IMR-90 (cell line): Measurements from ENCODE around the gene ZNF700. TPM values are rescaled to one million over a fixed set of nuclear protein-coding genes. Genes with fewer than 3 reads are reported as not detected.

ENCODE experiments used
- ATAC-seq: fragments of 200-7000 bp; cut with Tn5 transposase; 2 replicates; pipeline ENCODE4 v1.9.1; 2020; ENCODE audit warnings: low read depth, mild to moderate bottlenecking, moderate library complexity
- BruUV-seq: library from RNA; stranded (reverse); fragments of 400-500 nt; replicated peaks from 2 replicates; lab custom pipeline; 2021; lab: Mats Ljungman, UMichigan
- CTCF ChIA-PET: fragments of 300-600 bp; formaldehyde crosslinking; extraction: SDS; loops from one replicate; lab custom pipeline; 2021; ENCODE audit warnings: antibody characterized with exemption; lab: Yijun Ruan, JAX
- POLR2A ChIA-PET: fragments of 300-600 bp; sonication (Branson Sonifier 250); formaldehyde crosslinking; loops from one replicate; lab custom pipeline; 2022; ENCODE audit warnings: antibody characterized with exemption; ENCODE audit not compliant: unreplicated experiment; lab: Charles Lee
- DNase-seq: peaks from one replicate; pipeline ENCODE4 v3.0.0; 2013
- H2AFZ ChIP-seq: replicated peaks from 2 replicates; pipeline ENCODE3; 2013; ENCODE audit warnings: low read length, mild to moderate bottlenecking; ENCODE audit not compliant: poor library complexity
- H2AK5ac ChIP-seq: 2 replicates; pipeline ENCODE4 v1.6.1; 2013; ENCODE audit warnings: low read depth, low read length, inconsistent platforms
- H2AK9ac ChIP-seq: replicated peaks from 2 replicates; pipeline ENCODE3; 2013; ENCODE audit warnings: mild to moderate bottlenecking, low read depth, low read length, moderate library complexity; ENCODE audit not compliant: poor library complexity
- H2BK120ac ChIP-seq: 2 replicates; pipeline ENCODE4 v1.6.1; 2013; ENCODE audit warnings: low read depth, low read length, inconsistent platforms
- H2BK15ac ChIP-seq: 3 replicates; pipeline ENCODE4 v1.6.1; 2013; ENCODE audit warnings: low read depth, low read length, inconsistent platforms
- H2BK20ac ChIP-seq: 2 replicates; pipeline ENCODE4 v1.6.1; 2013; ENCODE audit warnings: low read depth, mild to moderate bottlenecking, inconsistent platforms, low read length, moderate library complexity
- H2BK5ac ChIP-seq: 2 replicates; pipeline ENCODE4 v1.6.1; 2013; ENCODE audit warnings: mild to moderate bottlenecking, low read depth, low read length, inconsistent platforms; ENCODE audit not compliant: poor library complexity, severe bottlenecking
- H3K14ac ChIP-seq: replicated peaks from 2 replicates; pipeline ENCODE4 v1.6.1; 2013; ENCODE audit warnings: low read depth, low read length, inconsistent platforms
- H3K18ac ChIP-seq: 2 replicates; pipeline ENCODE4 v1.6.1; 2013; ENCODE audit warnings: low read depth, low read length, control low read depth
- H3K23ac ChIP-seq: 2 replicates; pipeline ENCODE4 v1.6.1; 2013; ENCODE audit warnings: low read depth, low read length, inconsistent platforms
- H3K27ac ChIP-seq: 2 replicates; pipeline ENCODE4 v1.5.1; 2013; ENCODE audit warnings: mild to moderate bottlenecking, control low read depth, low read length; ENCODE audit not compliant: insufficient read depth
- H3K27me3 ChIP-seq: 2 replicates; pipeline ENCODE4 v1.6.1; 2013; ENCODE audit warnings: low read length; ENCODE audit not compliant: control insufficient read depth, insufficient read depth
- H3K36me3 ChIP-seq: 2 replicates; pipeline ENCODE4 v1.6.1; 2013; ENCODE audit warnings: low read length, mixed read lengths; ENCODE audit not compliant: control insufficient read depth, insufficient read depth
- H3K4ac ChIP-seq: 2 replicates; pipeline ENCODE4 v1.6.1; 2013; ENCODE audit warnings: low read depth, low read length, inconsistent platforms
- H3K4me1 ChIP-seq: 2 replicates; pipeline ENCODE4 v1.6.1; 2013; ENCODE audit warnings: low read length, mixed read lengths; ENCODE audit not compliant: control insufficient read depth, insufficient read depth
- H3K4me2 ChIP-seq: 2 replicates; pipeline ENCODE4 v1.6.1; 2013; ENCODE audit warnings: low read depth, mild to moderate bottlenecking, control low read depth, low read length, moderate library complexity
- H3K4me3 ChIP-seq: 2 replicates; pipeline ENCODE4 v1.5.1; 2013; ENCODE audit warnings: low read depth, mild to moderate bottlenecking, control low read depth, low read length, moderate library complexity; ENCODE audit not compliant: insufficient read depth
- H3K56ac ChIP-seq: 2 replicates; pipeline ENCODE4 v1.6.1; 2013; ENCODE audit warnings: low read length, inconsistent platforms; ENCODE audit not compliant: insufficient read depth; ENCODE audit errors: extremely low read depth
- H3K79me1 ChIP-seq, 2 experiments: 2 replicates each; pipeline ENCODE4 v1.6.1; 2013; ENCODE audit warnings: low read length in 2 of 2, inconsistent platforms in 1 of 2, low read depth in 1 of 2
- H3K9ac ChIP-seq: 2 replicates; pipeline ENCODE4 v1.6.1; 2013; ENCODE audit warnings: low read depth, low read length, control low read depth
- H3K9me1 ChIP-seq: 2 replicates; pipeline ENCODE4 v1.6.1; 2013; ENCODE audit warnings: low read length, inconsistent platforms; ENCODE audit not compliant: insufficient read depth
- H3K9me3 ChIP-seq: 2 replicates; pipeline ENCODE4 v1.6.1; 2013; ENCODE audit warnings: low read length; ENCODE audit not compliant: control insufficient read depth, insufficient read depth
- H4K20me1 ChIP-seq: 2 replicates; pipeline ENCODE4 v1.6.1; 2013; ENCODE audit warnings: low read length, inconsistent platforms; ENCODE audit not compliant: insufficient read depth
- H4K5ac ChIP-seq: 2 replicates; pipeline ENCODE4 v1.6.1; 2013; ENCODE audit warnings: mild to moderate bottlenecking, low read depth, low read length, control low read depth
- H4K8ac ChIP-seq, 2 experiments: 2 replicates each; pipeline ENCODE4 v1.6.1; 2013; ENCODE audit warnings: low read depth in 2 of 2, low read length in 2 of 2, control low read depth in 1 of 2, inconsistent platforms in 1 of 2
- H4K91ac ChIP-seq: 2 replicates; pipeline ENCODE4 v1.6.1; 2013; ENCODE audit warnings: low read depth, low read length, inconsistent platforms; ENCODE audit not compliant: insufficient read depth
- BHLHE40 ChIP-seq: fragments of 150-350 bp; IDR thresholded peaks from 2 replicates; pipeline ENCODE4 v1.6.1; 2016; ENCODE audit warnings: mild to moderate bottlenecking, low read depth, low read length
- CEBPB ChIP-seq: IDR thresholded peaks from 2 replicates; pipeline ENCODE4 v1.6.1; 2012; ENCODE audit warnings: low read depth, low read length, improper control_type of control experiment
- CHD1 ChIP-seq: IDR thresholded peaks from 2 replicates; pipeline ENCODE4 v1.6.1; 2012; ENCODE audit warnings: low read depth, low read length, improper control_type of control experiment
- CTCF ChIP-seq: conservative IDR thresholded peaks from 2 replicates; pipeline ENCODE4 v1.5.1; 2012; ENCODE audit warnings: mild to moderate bottlenecking, low read depth, low read length, improper control_type of control experiment
- FOS ChIP-seq: fragments of 150-350 bp; IDR thresholded peaks from 2 replicates; pipeline ENCODE4 v1.6.1; 2016; ENCODE audit warnings: low read depth, low read length
- MAFK ChIP-seq: IDR thresholded peaks from 2 replicates; pipeline ENCODE4 v1.6.1; 2012; ENCODE audit warnings: low read depth, low read length, improper control_type of control experiment
- MAZ ChIP-seq: IDR thresholded peaks from 2 replicates; pipeline ENCODE4 v1.6.1; 2012; ENCODE audit warnings: low read depth, mild to moderate bottlenecking, low read length, improper control_type of control experiment, moderate library complexity, borderline replicate concordance
- MXI1 ChIP-seq: IDR thresholded peaks from 2 replicates; pipeline ENCODE4 v1.6.1; 2012; ENCODE audit warnings: low read depth, mild to moderate bottlenecking, low read length, moderate library complexity, borderline replicate concordance
- NFE2L2 ChIP-seq: fragments of 150-350 bp; IDR thresholded peaks from 2 replicates; pipeline ENCODE4 v1.6.1; 2016; ENCODE audit warnings: low read depth, mild to moderate bottlenecking, low read length
- POLR2A ChIP-seq: IDR thresholded peaks from 2 replicates; pipeline ENCODE4 v1.6.1; 2012; ENCODE audit warnings: mild to moderate bottlenecking, low read depth, low read length
- RAD21 ChIP-seq: IDR thresholded peaks from 2 replicates; pipeline ENCODE4 v1.6.1; 2012; ENCODE audit warnings: low read length, improper control_type of control experiment
- RCOR1 ChIP-seq: IDR thresholded peaks from 2 replicates; pipeline ENCODE4 v1.6.1; 2012; ENCODE audit warnings: mild to moderate bottlenecking, low read length, improper control_type of control experiment; ENCODE audit not compliant: insufficient replicate concordance
- RFX5 ChIP-seq: IDR thresholded peaks from 2 replicates; pipeline ENCODE4 v1.8.0; 2012; ENCODE audit warnings: low read depth, mild to moderate bottlenecking, low read length, moderate library complexity
- SMC3 ChIP-seq: fragments of 150-350 bp; IDR thresholded peaks from 2 replicates; pipeline ENCODE4 v1.6.1; 2016; ENCODE audit warnings: low read depth, mild to moderate bottlenecking, antibody characterized with exemption, low read length, moderate library complexity
- USF2 ChIP-seq: fragments of 150-350 bp; IDR thresholded peaks from 2 replicates; pipeline ENCODE4 v1.6.1; 2017; ENCODE audit warnings: mild to moderate bottlenecking, antibody characterized with exemption, low read length, low read depth
- WGBS, 2 experiments: methylation state at CpG; one replicate each; pipeline versions ENCODE4 v1.1.5 to v1.1.7; 2013; ENCODE audit warnings: missing lambda C conversion rate in 2 of 2; ENCODE audit not compliant: insufficient read length in 1 of 2; ENCODE audit errors: extremely low coverage in 2 of 2; 5-methylcytosine and 5-hydroxymethylcytosine counted together
- dilution Hi-C: fragments of 300-500 bp; cut with HindIII; formaldehyde crosslinking; loops from one replicate; pipeline ENCODE4 v1.14.3; 2018; ENCODE audit warnings: low sequenced_read_pairs; ENCODE audit not compliant: unreplicated experiment
- in situ Hi-C: fragments of 300-500 bp; cut with MboI; formaldehyde crosslinking; loops from 3 replicates; pipeline ENCODE4 v1.14.3; 2019; ENCODE audit warnings: low sequenced_read_pairs, inconsistent platforms, mixed read lengths
- intact Hi-C: fragments of 100-400 bp; cut with micrococcal nuclease; formaldehyde crosslinking; loops from 2 replicates; pipeline ENCODE4 v1.10.0; 2022
- polyA plus RNA-seq, 3 experiments: library from polyadenylated mRNA; depleted of rRNA; stranded (reverse); fragments of >200 nt; gene quantifications; 2 replicates each; pipeline ENCODE4 v1.2.3, GENCODE V29; 2012; ENCODE audit warnings: low replicate concordance in 1 of 3
- total RNA-seq: library from RNA; depleted of rRNA; stranded (reverse); fragments of >200 nt; gene quantifications from 2 replicates; pipeline ENCODE4 v1.2.3, GENCODE V29; 2012
- TF ChIP-seq, protein P1 (sequence below): fragments of 150-350 bp; IDR thresholded peaks from 2 replicates; pipeline ENCODE4 v1.6.1; 2016; ENCODE audit warnings: low read depth, mild to moderate bottlenecking, low read length, moderate library complexity, borderline replicate concordance

ZNF700 gene
- total and polyA plus RNA-seq, 2 of the 4 experiments (the other 2 are of a cell fraction), result 5.3 to 10.2 TPM

- H3K79me1 ChIP-seq, result peaks cover 0 to 14% of the 10 kb centered on the region in 2 experiments; a peak in 1 of 4 replicates
- no TSS peak for BruUV-seq
- WGBS, 2 experiments, result no CpG with 5 or more reads among the region's 6 CpGs
- no peak overlapping the region for H2BK120ac ChIP-seq
- DNase-seq (peak; percentile 5), ATAC-seq (no peak)
- no peak overlapping the region for H3K23ac ChIP-seq
- in situ Hi-C loops, result no loop called here
- no peak for TF ChIP-seq RCOR1
- TF ChIP-seq CEBPB, result no peak
- TF ChIP-seq USF2, result no peak
- no peak for TF ChIP-seq RAD21
- TF ChIP-seq CTCF, result no peak
- TF ChIP-seq, protein P1, sequence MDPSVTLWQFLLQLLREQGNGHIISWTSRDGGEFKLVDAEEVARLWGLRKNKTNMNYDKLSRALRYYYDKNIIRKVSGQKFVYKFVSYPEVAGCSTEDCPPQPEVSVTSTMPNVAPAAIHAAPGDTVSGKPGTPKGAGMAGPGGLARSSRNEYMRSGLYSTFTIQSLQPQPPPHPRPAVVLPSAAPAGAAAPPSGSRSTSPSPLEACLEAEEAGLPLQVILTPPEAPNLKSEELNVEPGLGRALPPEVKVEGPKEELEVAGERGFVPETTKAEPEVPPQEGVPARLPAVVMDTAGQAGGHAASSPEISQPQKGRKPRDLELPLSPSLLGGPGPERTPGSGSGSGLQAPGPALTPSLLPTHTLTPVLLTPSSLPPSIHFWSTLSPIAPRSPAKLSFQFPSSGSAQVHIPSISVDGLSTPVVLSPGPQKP, result no peak
- TF ChIP-seq MXI1, result no peak
- TF ChIP-seq POLR2A, result no peak
- TF ChIP-seq MAZ, result no peak
- TF ChIP-seq RFX5, result no peak
- TF ChIP-seq SMC3, result no peak
- TF ChIP-seq NFE2L2, result no peak
- TF ChIP-seq CHD1, result no peak
- no peak for TF ChIP-seq FOS
- TF ChIP-seq MAFK, result no peak
- no peak for TF ChIP-seq BHLHE40
- H3K9me3 ChIP-seq, result peaks cover 7% of the 10 kb centered on the region
- H3K4me2 ChIP-seq, result no peak overlapping the region
- no peak overlapping the region for H3K56ac ChIP-seq
- H2BK5ac ChIP-seq, result no peak overlapping the region
- no peaks in the 10 kb centered on the region for H3K36me3 ChIP-seq
- no peak overlapping the region for H3K18ac ChIP-seq
- H4K91ac ChIP-seq, result no peak overlapping the region
- dilution Hi-C loops, result no loop called here
- no peak overlapping the region for H3K9ac ChIP-seq
- ChIA-PET POLR2A (no interaction called here), CTCF (interaction anchor here (1.1 kb wide), 1 partner anchor 218 kb away, joined by 6 read pairs; the partner anchor contains the start of gene ZNF20)
- H2AFZ ChIP-seq, result no peak overlapping the region
- H2BK15ac ChIP-seq, result no peak overlapping the region
- peaks cover 4% of the 10 kb centered on the region; the same call in 1 of the 2 replicates for H3K4me1 ChIP-seq
- H2AK9ac ChIP-seq, result no peak overlapping the region
- H4K5ac ChIP-seq, result no peak overlapping the region
- intact Hi-C loops, result loop anchor here (10.0 kb wide), 1 partner anchor 133 kb away; the partner anchor contains the start of gene ZNF878
- H3K4me3 ChIP-seq, result no peak overlapping the region
- H3K9me1 ChIP-seq, result no peaks in the 10 kb centered on the region
- H2AK5ac ChIP-seq, result no peak overlapping the region
- peaks cover 3% of the 10 kb centered on the region for H4K20me1 ChIP-seq
- no peak overlapping the region for H2BK20ac ChIP-seq
- H3K27ac ChIP-seq, result no peak overlapping the region
- no peak overlapping the region for H3K4ac ChIP-seq
- no peak overlapping the region for H3K14ac ChIP-seq
- H4K8ac ChIP-seq, result no peak overlapping the region
- no peaks in the 10 kb centered on the region for H3K27me3 ChIP-seq
Observed at GRCh38 chr19:11921852-11922495, 2.9 kb upstream of the ZNF700 start.
